GM10266 (cell line): Measurements from ENCODE around the gene PLEK.

Experiments
- DNase-seq: peaks from one replicate; pipeline ENCODE4 v3.0.0; 2012; ENCODE audit errors: extremely low spot score
- CTCF ChIP-seq: IDR thresholded peaks from 2 replicates; pipeline ENCODE4 v1.5.1; 2012; ENCODE audit warnings: mild to moderate bottlenecking, low read depth; ENCODE audit not compliant: control insufficient read depth, insufficient read depth; ENCODE audit errors: missing control alignments

The PLEK gene

GRCh38 chr2:68328901-68329300 is 36.2 kb upstream of the PLEK start:
- DNase-seq = no peak
- no peak for TF ChIP-seq CTCF

- DNase-seq = no peak
- no peak for TF ChIP-seq CTCF
These were observed 34.4 kb upstream of the PLEK start for GRCh38 chr2:68330691-68331090.

- DNase-seq = no peak
- no peak for TF ChIP-seq CTCF
These were observed 32.1 kb upstream of the PLEK start for GRCh38 chr2:68333009-68333408.

DNA sequence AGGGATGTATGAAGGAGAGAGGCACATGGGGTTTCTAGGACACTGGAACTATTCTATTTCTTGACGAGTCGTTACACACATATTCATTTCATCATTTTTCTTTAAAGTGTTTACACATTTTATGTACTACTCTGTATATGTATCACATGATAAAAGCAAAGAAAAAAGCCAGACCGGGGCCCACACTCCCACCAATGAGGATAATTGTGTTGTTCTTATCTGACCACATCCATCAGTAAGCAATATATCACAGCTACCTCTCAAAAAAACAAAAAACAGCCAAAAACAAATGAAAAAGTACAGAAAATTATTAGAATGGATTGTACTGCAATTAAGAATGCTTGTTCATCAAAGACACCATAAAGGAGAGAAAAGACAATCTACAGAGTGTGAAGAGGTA is 31.2 kb upstream of the PLEK start:
- DNase-seq = no peak
- TF ChIP-seq CTCF = no peak

DNA sequence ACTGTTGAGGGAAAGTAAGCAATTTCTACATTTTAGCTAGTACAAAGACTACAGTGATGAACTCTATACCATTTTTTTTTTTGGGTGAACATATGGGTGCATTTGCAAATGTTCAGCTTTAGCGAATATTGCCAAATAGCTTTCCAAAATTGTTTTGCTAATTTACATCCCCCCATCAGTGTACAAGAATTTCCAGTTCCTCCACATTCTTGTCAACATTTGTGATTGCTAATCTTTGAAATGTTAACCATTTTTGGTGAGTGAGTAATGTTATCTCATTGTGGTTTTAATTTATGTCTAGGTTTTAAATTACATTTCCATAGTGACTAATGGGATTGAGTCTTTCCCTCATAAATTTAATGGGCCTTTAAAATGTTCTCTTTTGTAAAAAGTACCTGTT is 28.9 kb upstream of the PLEK start:
- no peak for DNase-seq
- TF ChIP-seq CTCF = no peak

DNA sequence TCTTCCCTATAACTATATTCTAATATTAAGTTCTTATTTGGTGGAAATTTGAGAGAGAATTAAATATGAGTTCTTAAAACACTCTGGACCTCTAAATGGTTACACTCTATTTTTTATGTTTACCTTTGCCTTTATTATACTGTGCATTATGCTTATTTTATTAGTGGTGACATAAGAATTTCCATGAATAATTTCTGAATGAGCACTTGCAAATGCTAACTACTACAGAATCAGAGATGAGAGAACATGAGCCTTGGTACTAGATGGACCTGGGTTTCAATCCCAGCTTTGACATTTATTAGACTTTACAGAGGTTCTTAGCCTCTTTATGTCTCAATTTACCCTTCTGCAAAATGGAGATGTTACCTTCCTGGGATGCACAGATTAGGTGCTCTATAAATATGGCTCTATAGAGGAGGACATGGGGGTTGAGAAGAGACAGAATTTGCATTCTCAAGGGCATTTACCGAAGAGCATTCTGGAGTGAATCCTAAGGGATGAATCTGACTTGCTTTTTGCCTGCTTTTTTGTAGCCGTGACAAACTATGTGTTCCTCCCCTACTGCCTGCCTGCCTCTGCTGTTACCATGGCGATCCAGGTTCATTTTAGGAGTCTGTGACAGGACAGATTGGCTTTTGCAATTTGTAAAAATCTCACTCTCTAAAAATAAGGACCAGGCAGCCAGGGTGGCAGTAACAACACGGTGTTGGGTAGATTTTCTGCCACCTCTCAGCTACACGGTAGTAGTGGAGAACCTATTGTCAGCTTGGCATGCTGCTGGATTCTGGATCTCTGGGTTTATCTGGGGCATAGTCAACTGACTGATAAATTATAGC is 24.6 kb upstream of the PLEK start:
- DNase-seq = no peak
- TF ChIP-seq CTCF = no peak

GRCh38 chr2:68341062-68341329 is 24.1 kb upstream of the PLEK start:
- TF ChIP-seq CTCF = no peak

More at GRCh38 chr2:68341062-68341329, 24.1 kb upstream of the PLEK start:
- no peak for DNase-seq
